ENCODE data around the gene AADACL4. TPM values are rescaled to one million over a fixed set of nuclear protein-coding genes. Genes with fewer than 3 reads are reported as not detected.

The AADACL4 gene
- total and polyA plus RNA-seq, 9 of the 15 experiments (the other 6 are each of a cell fraction or from before 2014, with no cell fraction given): not detected

DNA sequence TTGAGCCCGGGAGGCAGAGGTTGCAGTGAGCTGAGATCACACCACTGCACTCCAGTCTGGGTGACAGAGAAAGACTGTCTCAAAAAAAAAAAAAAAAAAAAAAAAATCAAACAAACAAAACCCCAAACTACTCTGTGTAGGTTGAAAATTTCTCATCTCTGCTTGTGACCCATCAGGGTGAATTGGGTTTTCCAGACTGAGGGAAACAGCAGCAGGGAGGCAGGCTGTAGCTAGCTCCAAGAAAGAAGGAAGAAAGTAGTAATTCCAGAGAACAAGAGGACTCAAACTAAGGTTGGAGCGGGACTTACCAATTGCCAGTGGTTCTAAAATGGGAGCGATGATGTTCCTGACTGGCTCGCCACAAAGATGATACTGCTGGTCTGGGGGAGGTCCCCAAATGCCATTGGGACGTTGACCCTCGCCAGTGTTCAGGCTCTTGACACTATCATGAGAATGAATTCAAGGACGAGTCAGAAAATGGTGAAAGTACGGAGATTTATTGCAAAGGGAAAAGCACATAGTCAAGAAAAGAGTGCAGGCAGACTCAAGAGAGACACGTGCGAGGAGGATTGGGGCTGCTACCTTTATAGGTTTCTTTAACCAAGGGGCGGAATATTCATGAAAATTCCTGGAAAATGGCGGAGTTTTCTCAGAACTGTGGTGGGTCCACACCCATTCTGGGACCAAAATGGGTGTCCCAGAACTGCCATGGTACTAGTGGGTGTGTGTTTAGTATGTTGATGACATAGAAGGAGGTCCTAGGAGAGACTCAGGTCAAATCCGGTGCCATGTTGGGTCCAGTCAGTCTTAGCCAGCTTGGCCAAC lies 13.4 kb downstream of the AADACL4 start (continued):
- TF ChIP-seq MYBL2 (IDR thresholded peaks at IDR 0.05; ENCODE audit: low read depth) (no peak), MYBL2 (CRISPR knock-in tag; IDR thresholded peaks at IDR 0.05; ENCODE audit: borderline replicate concordance) (no peak), MAFK (IDR thresholded peaks at IDR 0.05; ENCODE audit: low read length) (no peak), FIP1L1 (IDR thresholded peaks at IDR 0.05; ENCODE audit: low read depth, low read length, poor library complexity, severe bottlenecking) (no peak), CHD1 (IDR thresholded peaks at IDR 0.05; ENCODE audit: low read length) (no peak), ETV6 (IDR thresholded peaks at IDR 0.05; ENCODE audit: borderline replicate concordance in 1 of 2, low read depth in 2 of 2, low read length in 1 of 2) (no peak), ETV6 (CRISPR knock-in tag; IDR thresholded peaks at IDR 0.05; ENCODE audit: borderline replicate concordance) (no peak), TEAD2 (tag; IDR thresholded peaks at IDR 0.05) (no peak), BMI1 (IDR thresholded peaks at IDR 0.05; ENCODE audit: low read length) (no peak), MEIS2 (IDR thresholded peaks at IDR 0.05; ENCODE audit: partially characterized antibody) (peak; percentile 76), CEBPG (CRISPR knock-in tag; IDR thresholded peaks at IDR 0.05) (no peak), CEBPG (tag; conservative IDR thresholded peaks at IDR 0.05 in 1 of 2, IDR thresholded peaks at IDR 0.05 in 1 of 2) (no peak), MTF1 (CRISPR knock-in tag; IDR thresholded peaks at IDR 0.05; ENCODE audit: borderline replicate concordance) (no peak), LEF1 (IDR thresholded peaks at IDR 0.05) (no peak; the same call in 1 of the 2 replicates)
- TF ChIP-seq, protein P1, sequence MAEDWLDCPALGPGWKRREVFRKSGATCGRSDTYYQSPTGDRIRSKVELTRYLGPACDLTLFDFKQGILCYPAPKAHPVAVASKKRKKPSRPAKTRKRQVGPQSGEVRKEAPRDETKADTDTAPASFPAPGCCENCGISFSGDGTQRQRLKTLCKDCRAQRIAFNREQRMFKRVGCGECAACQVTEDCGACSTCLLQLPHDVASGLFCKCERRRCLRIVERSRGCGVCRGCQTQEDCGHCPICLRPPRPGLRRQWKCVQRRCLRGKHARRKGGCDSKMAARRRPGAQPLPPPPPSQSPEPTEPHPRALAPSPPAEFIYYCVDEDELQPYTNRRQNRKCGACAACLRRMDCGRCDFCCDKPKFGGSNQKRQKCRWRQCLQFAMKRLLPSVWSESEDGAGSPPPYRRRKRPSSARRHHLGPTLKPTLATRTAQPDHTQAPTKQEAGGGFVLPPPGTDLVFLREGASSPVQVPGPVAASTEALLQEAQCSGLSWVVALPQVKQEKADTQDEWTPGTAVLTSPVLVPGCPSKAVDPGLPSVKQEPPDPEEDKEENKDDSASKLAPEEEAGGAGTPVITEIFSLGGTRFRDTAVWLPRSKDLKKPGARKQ (CRISPR knock-in tag; IDR thresholded peaks at IDR 0.05): no peak
- TF ChIP-seq, protein P2, sequence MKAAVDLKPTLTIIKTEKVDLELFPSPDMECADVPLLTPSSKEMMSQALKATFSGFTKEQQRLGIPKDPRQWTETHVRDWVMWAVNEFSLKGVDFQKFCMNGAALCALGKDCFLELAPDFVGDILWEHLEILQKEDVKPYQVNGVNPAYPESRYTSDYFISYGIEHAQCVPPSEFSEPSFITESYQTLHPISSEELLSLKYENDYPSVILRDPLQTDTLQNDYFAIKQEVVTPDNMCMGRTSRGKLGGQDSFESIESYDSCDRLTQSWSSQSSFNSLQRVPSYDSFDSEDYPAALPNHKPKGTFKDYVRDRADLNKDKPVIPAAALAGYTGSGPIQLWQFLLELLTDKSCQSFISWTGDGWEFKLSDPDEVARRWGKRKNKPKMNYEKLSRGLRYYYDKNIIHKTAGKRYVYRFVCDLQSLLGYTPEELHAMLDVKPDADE (conservative IDR thresholded peaks at IDR 0.05; ENCODE audit: control insufficient read depth, low read depth, low read length): no peak
- TF ChIP-seq, protein P3, sequence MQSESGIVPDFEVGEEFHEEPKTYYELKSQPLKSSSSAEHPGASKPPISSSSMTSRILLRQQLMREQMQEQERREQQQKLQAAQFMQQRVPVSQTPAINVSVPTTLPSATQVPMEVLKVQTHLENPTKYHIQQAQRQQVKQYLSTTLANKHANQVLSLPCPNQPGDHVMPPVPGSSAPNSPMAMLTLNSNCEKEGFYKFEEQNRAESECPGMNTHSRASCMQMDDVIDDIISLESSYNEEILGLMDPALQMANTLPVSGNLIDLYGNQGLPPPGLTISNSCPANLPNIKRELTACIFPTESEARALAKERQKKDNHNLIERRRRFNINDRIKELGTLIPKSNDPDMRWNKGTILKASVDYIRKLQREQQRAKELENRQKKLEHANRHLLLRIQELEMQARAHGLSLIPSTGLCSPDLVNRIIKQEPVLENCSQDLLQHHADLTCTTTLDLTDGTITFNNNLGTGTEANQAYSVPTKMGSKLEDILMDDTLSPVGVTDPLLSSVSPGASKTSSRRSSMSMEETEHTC (IDR thresholded peaks at IDR 0.05): no peak

Data from K562 (cell line).